GM23338 (cell line): ENCODE data around the gene TRIM22. TPM values are rescaled to one million over a fixed set of nuclear protein-coding genes. Genes with fewer than 3 reads are reported as not detected.

ENCODE experiments used
- ATAC-seq: fragments of 200-7000 bp; cut with Tn5 transposase; 3 replicates; pipeline ENCODE4 v1.9.1; 2020
- DNase-seq: peaks from one replicate; pipeline ENCODE4 v3.0.0-alpha.2; 2015; ENCODE audit warnings: low spot score
- H2AFZ ChIP-seq: fragments of 200-600 bp; sonication (generic); 2 replicates; pipeline ENCODE4 v1.8.0; 2016; ENCODE audit warnings: antibody characterized with exemption, mild to moderate bottlenecking, moderate library complexity
- H3F3A ChIP-seq: fragments of 200-600 bp; sonication (generic); replicated peaks from 2 replicates; pipeline ENCODE4 v1.8.0; 2017; ENCODE audit warnings: antibody characterized with exemption, mixed run types, low read depth
- H3K27ac ChIP-seq: fragments of 200-600 bp; sonication (generic); 2 replicates; pipeline ENCODE4 v1.6.1; 2016; ENCODE audit warnings: low read depth
- H3K27me3 ChIP-seq: fragments of 200-600 bp; sonication (generic); 2 replicates; pipeline ENCODE4 v1.8.0; 2016; ENCODE audit warnings: mild to moderate bottlenecking, mixed run types, moderate library complexity; ENCODE audit not compliant: insufficient read depth
- H3K36me3 ChIP-seq: fragments of 200-600 bp; sonication (generic); 2 replicates; pipeline ENCODE4 v1.8.0; 2016; ENCODE audit warnings: mild to moderate bottlenecking; ENCODE audit not compliant: insufficient read depth
- H3K4me1 ChIP-seq: fragments of 200-600 bp; sonication (generic); 2 replicates; pipeline ENCODE4 v1.8.0; 2016; ENCODE audit warnings: mild to moderate bottlenecking, moderate library complexity; ENCODE audit not compliant: insufficient read depth
- H3K4me2 ChIP-seq: fragments of 200-600 bp; sonication (generic); 2 replicates; pipeline ENCODE4 v1.7.1; 2017; ENCODE audit warnings: mixed run types
- H3K4me3 ChIP-seq: fragments of 200-600 bp; sonication (generic); 2 replicates; pipeline ENCODE4 v1.6.1; 2016; ENCODE audit warnings: mixed run types
- H3K79me2 ChIP-seq: fragments of 200-600 bp; sonication (generic); replicated peaks from 2 replicates; pipeline ENCODE4 v1.8.0; 2017; ENCODE audit warnings: mild to moderate bottlenecking; ENCODE audit not compliant: insufficient read depth
- H3K9me2 ChIP-seq: fragments of 200-600 bp; sonication (generic); 2 replicates; pipeline ENCODE4 v1.8.0; 2017; ENCODE audit not compliant: insufficient read depth
- H4K20me1 ChIP-seq: fragments of 200-600 bp; sonication (generic); replicated peaks from 2 replicates; pipeline ENCODE4 v1.8.0; 2017; ENCODE audit warnings: mild to moderate bottlenecking; ENCODE audit not compliant: insufficient read depth
- H3K27ac Mint-ChIP-seq: 2 replicates; pipeline ENCODE4 v1.8.0; 2020; ENCODE audit warnings: inconsistent platforms, mild to moderate bottlenecking, moderate library complexity, mixed read lengths
- H3K27me3 Mint-ChIP-seq: 3 replicates; pipeline ENCODE4 v1.8.0; 2022; ENCODE audit warnings: low read depth, mild to moderate bottlenecking, moderate library complexity, mixed read lengths, inconsistent platforms; ENCODE audit not compliant: insufficient read depth, poor library complexity
- H3K36me3 Mint-ChIP-seq: 3 replicates; pipeline ENCODE4 v1.8.0; 2021; ENCODE audit warnings: low read depth, mild to moderate bottlenecking, inconsistent platforms, moderate library complexity, mixed read lengths
- H3K4me1 Mint-ChIP-seq: 3 replicates; pipeline ENCODE4 v1.8.0; 2020; ENCODE audit warnings: mild to moderate bottlenecking, inconsistent platforms, mixed read lengths
- H3K4me3 Mint-ChIP-seq: 3 replicates; pipeline ENCODE4 v1.8.0; 2021; ENCODE audit warnings: moderate library complexity, mild to moderate bottlenecking, inconsistent platforms, mixed read lengths
- H3K9me3 Mint-ChIP-seq: 3 replicates; pipeline ENCODE4 v1.8.0; 2020; ENCODE audit warnings: moderate library complexity, mild to moderate bottlenecking, inconsistent platforms, mixed read lengths
- CREB1 ChIP-seq: fragments of 250-450 bp; sonication (Bioruptor Pico); IDR thresholded peaks from 2 replicates; pipeline ENCODE4 v1.5.0; 2020; ENCODE audit warnings: low read depth, mild to moderate bottlenecking, moderate library complexity
- CTCF ChIP-seq, 2 experiments: fragments of 200-600 bp in 1 of 2; sonication (generic) in 1 of 2; conservative IDR thresholded peaks; 2 replicates each; pipeline versions ENCODE4 v1.5.1 to v1.6.1; 2016 to 2017; ENCODE audit warnings: antibody characterized with exemption in 2 of 2, low read depth in 2 of 2, mild to moderate bottlenecking in 2 of 2, moderate library complexity in 1 of 2
- EZH2 ChIP-seq: fragments of 200-600 bp; sonication (generic); IDR thresholded peaks from one replicate; pipeline ENCODE4 v1.8.0; 2017; ENCODE audit warnings: antibody characterized with exemption, mild to moderate bottlenecking, low read depth; ENCODE audit not compliant: unreplicated experiment
- EZH2phosphoT487 ChIP-seq: fragments of 200-600 bp; sonication (generic); IDR thresholded peaks from one replicate; pipeline ENCODE4 v1.8.1; 2018; ENCODE audit warnings: antibody characterized with exemption; ENCODE audit not compliant: unreplicated experiment
- JUNB ChIP-seq: IDR thresholded peaks from one replicate; pipeline ENCODE4 v1.6.1; 2016; ENCODE audit warnings: antibody characterized with exemption; ENCODE audit not compliant: unreplicated experiment
- NANOG ChIP-seq: IDR thresholded peaks from 2 replicates; pipeline ENCODE4 v1.6.1; 2016; ENCODE audit warnings: antibody characterized with exemption, borderline replicate concordance
- POLR2AphosphoS5 ChIP-seq: IDR thresholded peaks from 2 replicates; pipeline ENCODE4 v1.6.1; 2016; ENCODE audit warnings: antibody characterized with exemption, low read depth
- REST ChIP-seq: IDR thresholded peaks from one replicate; pipeline ENCODE4 v1.6.1; 2018; ENCODE audit warnings: antibody characterized with exemption; ENCODE audit not compliant: unreplicated experiment
- STAT1 ChIP-seq: IDR thresholded peaks from one replicate; pipeline ENCODE4 v1.6.1; 2016; ENCODE audit warnings: antibody characterized with exemption; ENCODE audit not compliant: unreplicated experiment
- ZNF114 ChIP-seq: fragments of 250-450 bp; sonication (Bioruptor Pico); IDR thresholded peaks from 2 replicates; pipeline ENCODE4 v1.5.0; 2020; ENCODE audit warnings: mild to moderate bottlenecking, moderate library complexity
- ZNF331 ChIP-seq: fragments of 250-450 bp; sonication (Bioruptor Pico); IDR thresholded peaks from 2 replicates; pipeline ENCODE4 v1.5.0; 2020; ENCODE audit warnings: low read depth, mild to moderate bottlenecking, moderate library complexity
- polyA plus RNA-seq: library from polyadenylated mRNA; unstranded; fragments of >200 nt; fragmentation: Nextera tagmentation; extraction: Ambion mirVana; gene quantifications from 2 replicates; pipeline ENCODE4 v1.2.1, GENCODE V29; 2016
- total RNA-seq: library from RNA; depleted of rRNA; stranded (reverse); fragments of >200 nt; shearing (Covaris generic); gene quantifications from 2 replicates; pipeline ENCODE4 v1.2.3, GENCODE V29; 2014
- TF ChIP-seq, protein P1 (sequence below): IDR thresholded peaks from 2 replicates; pipeline ENCODE4 v1.6.1; 2016; ENCODE audit warnings: antibody characterized with exemption

Gene TRIM22
- total and polyA plus RNA-seq, 2 experiments from 2014 or later: 23.9 to 41.1 TPM

GRCh38 chr11:5666402-5666793 lies 23.2 kb upstream of the TRIM22 start (continued):
- TF ChIP-seq REST (no peak), EZH2 (no peak), EZH2phosphoT487 (no peak), JUNB (no peak), STAT1 (no peak), POLR2AphosphoS5 (no peak), CTCF (conservative IDR thresholded peaks at IDR 0.05; ENCODE audit: low read depth in 2 of 2) (no peak), NANOG (no peak)

DNA sequence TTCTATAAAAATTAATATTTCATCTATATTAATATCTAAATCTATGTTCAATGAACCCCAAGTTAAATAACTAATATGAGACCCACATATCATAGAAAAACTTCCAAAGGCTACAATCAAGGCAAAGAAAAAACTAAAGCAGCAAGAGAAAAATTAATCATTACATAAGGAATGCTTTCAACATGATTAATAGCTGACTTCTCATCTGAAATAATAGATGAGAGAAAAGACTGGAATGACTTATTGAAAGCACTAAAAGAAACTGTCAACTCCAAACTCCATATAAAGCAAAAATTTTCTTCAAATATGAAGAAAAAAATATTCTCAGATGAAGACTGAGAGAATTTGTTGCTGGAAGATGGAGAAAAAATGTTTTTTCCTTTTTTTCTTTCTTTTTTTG lies 17.8 kb upstream of the TRIM22 start:
- no peak overlapping the region for H3K4me3 ChIP-seq
- H3K79me2 ChIP-seq: no peaks in the 10 kb centered on the region
- H3K27ac ChIP-seq: no peak overlapping the region
- Mint-ChIP-seq H3K36me3 (peaks cover 32% of the 10 kb centered on the region), H3K27me3 (no peaks in the 10 kb centered on the region), H3K27ac (no peak overlapping the region), H3K4me1 (no peaks in the 10 kb centered on the region), H3K9me3 (peaks cover 3% of the 10 kb centered on the region; the same call in 2 of the 3 replicates), H3K4me3 (no peak overlapping the region)
- no peak overlapping the region for H2AFZ ChIP-seq
- no peaks in the 10 kb centered on the region for H3K9me2 ChIP-seq
- no peaks in the 10 kb centered on the region for H3K27me3 ChIP-seq
- H3K36me3 ChIP-seq: peaks cover 4% of the 10 kb centered on the region; the same call in 1 of the 2 replicates
- no peak overlapping the region for H3K4me2 ChIP-seq
- no peaks in the 10 kb centered on the region; the same call in 1 of the 2 replicates for H4K20me1 ChIP-seq
- H3K4me1 ChIP-seq: no peaks in the 10 kb centered on the region
- no peaks in the 10 kb centered on the region for H3F3A ChIP-seq
- DNase-seq: no peak
- ATAC-seq: no peak
- TF ChIP-seq ZNF331 (CRISPR knock-in tag) (no peak), CTCF (conservative IDR thresholded peaks at IDR 0.05; ENCODE audit: low read depth in 2 of 2) (no peak), STAT1 (no peak), EZH2phosphoT487 (no peak), POLR2AphosphoS5 (no peak), CREB1 (no peak), ZNF114 (CRISPR knock-in tag) (no peak), NANOG (no peak), REST (no peak), JUNB (no peak)
- TF ChIP-seq, protein P1, sequence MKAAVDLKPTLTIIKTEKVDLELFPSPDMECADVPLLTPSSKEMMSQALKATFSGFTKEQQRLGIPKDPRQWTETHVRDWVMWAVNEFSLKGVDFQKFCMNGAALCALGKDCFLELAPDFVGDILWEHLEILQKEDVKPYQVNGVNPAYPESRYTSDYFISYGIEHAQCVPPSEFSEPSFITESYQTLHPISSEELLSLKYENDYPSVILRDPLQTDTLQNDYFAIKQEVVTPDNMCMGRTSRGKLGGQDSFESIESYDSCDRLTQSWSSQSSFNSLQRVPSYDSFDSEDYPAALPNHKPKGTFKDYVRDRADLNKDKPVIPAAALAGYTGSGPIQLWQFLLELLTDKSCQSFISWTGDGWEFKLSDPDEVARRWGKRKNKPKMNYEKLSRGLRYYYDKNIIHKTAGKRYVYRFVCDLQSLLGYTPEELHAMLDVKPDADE: no peak
